Astrocyte (in vitro differentiated cells and primary cell): ENCODE data around the gene SLC1A1. TPM values are rescaled to one million over a fixed set of nuclear protein-coding genes. Genes with fewer than 3 reads are reported as not detected.

Experiments
- DNase-seq: peaks from one replicate; pipeline ENCODE4 v3.0.0-alpha.2; 2010; ENCODE audit warnings: low read depth
- FAIRE-seq: peaks from 2 replicates; lab custom pipeline; 2011; peaks lifted over from hg19 to GRCh38; lab: Jason Lieb, UNC
- H2AFZ ChIP-seq: 2 replicates; pipeline ENCODE4 v1.6.0; 2012; ENCODE audit warnings: low read depth, low read length, inconsistent platforms
- H3K27ac ChIP-seq: 2 replicates; pipeline ENCODE4 v1.5.1; 2011; ENCODE audit warnings: low read depth, low read length, inconsistent platforms
- H3K27me3 ChIP-seq: 2 replicates; pipeline ENCODE4 v1.6.0; 2011; ENCODE audit warnings: low read length, inconsistent platforms; ENCODE audit not compliant: insufficient read depth
- H3K36me3 ChIP-seq: 2 replicates; pipeline ENCODE4 v1.5.1; 2011; ENCODE audit warnings: low read length, inconsistent platforms; ENCODE audit not compliant: insufficient read depth
- H3K4me1 ChIP-seq: 2 replicates; pipeline ENCODE4 v1.5.1; 2011; ENCODE audit warnings: low read length, inconsistent platforms; ENCODE audit not compliant: insufficient read depth
- H3K4me2 ChIP-seq: 2 replicates; pipeline ENCODE4 v1.6.0; 2012; ENCODE audit warnings: low read length, inconsistent platforms
- H3K4me3 ChIP-seq: 2 replicates; pipeline ENCODE4 v1.5.1; 2011; ENCODE audit warnings: low read depth, mild to moderate bottlenecking, low read length, inconsistent platforms; ENCODE audit not compliant: insufficient read depth
- H3K79me2 ChIP-seq: 2 replicates; pipeline ENCODE4 v1.6.0; 2012; ENCODE audit warnings: mild to moderate bottlenecking, low read length, inconsistent platforms; ENCODE audit not compliant: insufficient read depth
- H3K9ac ChIP-seq: 2 replicates; pipeline ENCODE4 v1.6.0; 2012; ENCODE audit warnings: mild to moderate bottlenecking, low read length, inconsistent platforms
- H3K9me3 ChIP-seq: 2 replicates; pipeline ENCODE4 v1.5.1; 2012; ENCODE audit warnings: low read depth, mild to moderate bottlenecking, low read length, inconsistent platforms; ENCODE audit not compliant: insufficient read depth
- H4K20me1 ChIP-seq: 2 replicates; pipeline ENCODE4 v1.6.0; 2012; ENCODE audit warnings: low read length, inconsistent platforms; ENCODE audit not compliant: insufficient read depth
- H3K27ac Mint-ChIP-seq: one replicate; pipeline ENCODE4 v1.8.0; 2021; ENCODE audit warnings: mild to moderate bottlenecking, mixed read lengths; ENCODE audit not compliant: unreplicated experiment
- H3K27me3 Mint-ChIP-seq: one replicate; pipeline ENCODE4 v1.8.0; 2021; ENCODE audit warnings: low read depth, mixed read lengths; ENCODE audit not compliant: unreplicated experiment
- H3K36me3 Mint-ChIP-seq: one replicate; pipeline ENCODE4 v1.8.0; 2021; ENCODE audit warnings: low read depth, mixed read lengths; ENCODE audit not compliant: unreplicated experiment
- H3K4me1 Mint-ChIP-seq: one replicate; pipeline ENCODE4 v1.8.0; 2021; ENCODE audit warnings: low read depth, mixed read lengths; ENCODE audit not compliant: unreplicated experiment
- H3K4me3 Mint-ChIP-seq: one replicate; pipeline ENCODE4 v1.8.0; 2021; ENCODE audit warnings: mild to moderate bottlenecking, moderate library complexity, mixed read lengths; ENCODE audit not compliant: unreplicated experiment
- H3K9me3 Mint-ChIP-seq: one replicate; pipeline ENCODE4 v1.8.0; 2021; ENCODE audit warnings: mild to moderate bottlenecking, mixed read lengths; ENCODE audit not compliant: unreplicated experiment
- EZH2 ChIP-seq: IDR thresholded peaks from 2 replicates; pipeline ENCODE4 v1.6.1; 2012; ENCODE audit warnings: mild to moderate bottlenecking, low read length, inconsistent platforms; ENCODE audit not compliant: insufficient read depth
- total RNA-seq: library from RNA; stranded (reverse); gene quantifications from 2 replicates; pipeline ENCODE4 v1.2.1, GENCODE V29; 2021
- TF ChIP-seq, protein P1 (sequence below): IDR thresholded peaks from 2 replicates; pipeline ENCODE4 v1.5.1; 2011; ENCODE audit warnings: low read depth, mild to moderate bottlenecking, inconsistent platforms, low read length, moderate library complexity; ENCODE audit not compliant: insufficient read depth

SLC1A1 gene
- total RNA-seq, 1 donor from 2014 or later, result 6.7 TPM

DNA sequence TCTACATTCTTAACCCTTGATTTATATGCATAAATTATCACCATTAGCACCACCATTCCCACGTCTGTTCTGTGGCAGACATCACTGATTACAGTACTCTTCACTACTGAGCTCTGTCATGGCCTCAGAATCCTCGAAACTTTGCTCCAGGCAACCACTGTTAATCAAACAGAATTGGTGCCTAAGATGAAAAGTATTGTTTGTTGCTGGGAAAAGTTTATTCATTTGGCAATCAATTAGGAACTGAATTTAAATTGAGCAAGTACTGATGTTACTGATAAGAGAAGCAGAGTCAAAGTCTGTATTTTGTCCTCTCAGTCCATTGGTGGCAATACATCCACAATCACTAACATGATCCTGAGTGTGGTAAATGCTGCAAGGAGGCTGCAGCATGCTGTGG lies 12.8 kb downstream of the SLC1A1 start:
- Mint-ChIP-seq H3K27ac (no peak overlapping the region), H3K4me1 (peaks cover 12% of the 10 kb centered on the region), H3K27me3 (no peaks in the 10 kb centered on the region), H3K36me3 (no peaks in the 10 kb centered on the region), H3K4me3 (no peak overlapping the region), H3K9me3 (no peaks in the 10 kb centered on the region)
- no peaks in the 10 kb centered on the region for H3K9me3 ChIP-seq
- H3K4me3 ChIP-seq, result no peak overlapping the region
- no peaks in the 10 kb centered on the region for H3K79me2 ChIP-seq
- no peak overlapping the region for H3K4me2 ChIP-seq
- H4K20me1 ChIP-seq, result no peaks in the 10 kb centered on the region
- no peaks in the 10 kb centered on the region for H3K36me3 ChIP-seq
- H2AFZ ChIP-seq, result no peak overlapping the region
- H3K27ac ChIP-seq, result no peak overlapping the region
- peaks cover 4% of the 10 kb centered on the region for H3K4me1 ChIP-seq
- no peak overlapping the region for H3K9ac ChIP-seq
- FAIRE-seq, result no peak
- DNase-seq, result no peak
- H3K27me3 ChIP-seq, result no peaks in the 10 kb centered on the region
- no peak for TF ChIP-seq EZH2
- TF ChIP-seq, protein P1, sequence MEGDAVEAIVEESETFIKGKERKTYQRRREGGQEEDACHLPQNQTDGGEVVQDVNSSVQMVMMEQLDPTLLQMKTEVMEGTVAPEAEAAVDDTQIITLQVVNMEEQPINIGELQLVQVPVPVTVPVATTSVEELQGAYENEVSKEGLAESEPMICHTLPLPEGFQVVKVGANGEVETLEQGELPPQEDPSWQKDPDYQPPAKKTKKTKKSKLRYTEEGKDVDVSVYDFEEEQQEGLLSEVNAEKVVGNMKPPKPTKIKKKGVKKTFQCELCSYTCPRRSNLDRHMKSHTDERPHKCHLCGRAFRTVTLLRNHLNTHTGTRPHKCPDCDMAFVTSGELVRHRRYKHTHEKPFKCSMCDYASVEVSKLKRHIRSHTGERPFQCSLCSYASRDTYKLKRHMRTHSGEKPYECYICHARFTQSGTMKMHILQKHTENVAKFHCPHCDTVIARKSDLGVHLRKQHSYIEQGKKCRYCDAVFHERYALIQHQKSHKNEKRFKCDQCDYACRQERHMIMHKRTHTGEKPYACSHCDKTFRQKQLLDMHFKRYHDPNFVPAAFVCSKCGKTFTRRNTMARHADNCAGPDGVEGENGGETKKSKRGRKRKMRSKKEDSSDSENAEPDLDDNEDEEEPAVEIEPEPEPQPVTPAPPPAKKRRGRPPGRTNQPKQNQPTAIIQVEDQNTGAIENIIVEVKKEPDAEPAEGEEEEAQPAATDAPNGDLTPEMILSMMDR, result no peak

DNA sequence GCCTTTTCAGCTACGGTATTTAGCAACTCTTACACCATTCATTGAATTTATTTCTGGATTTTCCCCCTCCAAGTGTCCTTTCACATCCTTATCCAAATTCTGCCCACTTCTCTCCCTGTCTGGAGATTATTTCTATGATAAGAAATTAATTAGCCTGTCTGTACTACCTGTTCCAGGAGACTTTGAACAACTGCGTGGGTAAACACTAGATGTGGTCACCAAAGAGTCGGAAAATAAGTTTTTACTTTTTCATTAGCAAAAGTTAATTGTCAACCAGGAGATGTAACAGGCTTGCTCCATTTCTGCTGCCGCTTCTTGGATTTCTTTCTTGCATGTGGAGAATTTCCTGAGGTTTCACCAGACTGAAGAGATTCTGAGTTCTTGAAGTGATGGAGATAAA lies 14.0 kb downstream of the SLC1A1 start:
- no peak overlapping the region for H3K4me3 ChIP-seq
- Mint-ChIP-seq H3K4me3 (no peak overlapping the region), H3K4me1 (peaks cover 24% of the 10 kb centered on the region), H3K27me3 (no peaks in the 10 kb centered on the region), H3K9me3 (no peaks in the 10 kb centered on the region), H3K27ac (no peak overlapping the region), H3K36me3 (no peaks in the 10 kb centered on the region)
- H4K20me1 ChIP-seq, result no peaks in the 10 kb centered on the region
- no peak overlapping the region for H3K27ac ChIP-seq
- H3K9me3 ChIP-seq, result no peaks in the 10 kb centered on the region
- H3K4me2 ChIP-seq, result no peak overlapping the region
- no peak overlapping the region for H2AFZ ChIP-seq
- no peak overlapping the region for H3K9ac ChIP-seq
- TF ChIP-seq, protein P1, result no peak
- no peak for TF ChIP-seq EZH2
- no peaks in the 10 kb centered on the region for H3K79me2 ChIP-seq
- H3K36me3 ChIP-seq, result no peaks in the 10 kb centered on the region
- peaks cover 14% of the 10 kb centered on the region for H3K4me1 ChIP-seq
- H3K27me3 ChIP-seq, result no peaks in the 10 kb centered on the region
- DNase-seq (no peak), FAIRE-seq (no peak)

DNA sequence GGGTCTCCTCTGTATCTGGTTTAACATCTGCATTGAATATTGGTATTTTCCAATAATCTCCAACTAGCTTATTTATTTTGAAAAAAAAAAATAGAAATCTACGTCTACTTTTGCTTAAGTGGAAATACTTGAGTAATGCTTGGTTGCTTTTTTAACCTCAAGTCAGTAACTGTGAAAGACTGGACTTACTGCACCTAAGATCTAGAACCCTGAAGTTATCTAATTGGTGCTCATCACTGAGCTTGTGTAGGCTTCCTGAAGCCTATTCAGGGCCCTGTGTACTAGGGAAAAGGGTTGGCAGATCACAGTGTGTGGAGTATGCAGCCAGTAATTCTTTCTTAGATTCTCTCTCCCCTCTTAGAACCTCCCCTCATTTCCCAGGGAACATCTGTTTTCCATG lies 16.2 kb downstream of the SLC1A1 start:
- FAIRE-seq, result no peak
- no peak overlapping the region for H3K27ac ChIP-seq
- no peak overlapping the region for H3K4me2 ChIP-seq
- H4K20me1 ChIP-seq, result no peaks in the 10 kb centered on the region
- H3K4me3 ChIP-seq, result no peak overlapping the region
- Mint-ChIP-seq H3K27me3 (no peaks in the 10 kb centered on the region), H3K27ac (no peak overlapping the region), H3K4me3 (no peak overlapping the region), H3K36me3 (no peaks in the 10 kb centered on the region), H3K4me1 (peaks cover 27% of the 10 kb centered on the region), H3K9me3 (no peaks in the 10 kb centered on the region)
- no peak overlapping the region for H2AFZ ChIP-seq
- no peaks in the 10 kb centered on the region for H3K36me3 ChIP-seq
- peaks cover 18% of the 10 kb centered on the region for H3K4me1 ChIP-seq
- H3K79me2 ChIP-seq, result no peaks in the 10 kb centered on the region
- H3K27me3 ChIP-seq, result no peaks in the 10 kb centered on the region
- no peaks in the 10 kb centered on the region for H3K9me3 ChIP-seq
- no peak for DNase-seq
- no peak overlapping the region for H3K9ac ChIP-seq
- TF ChIP-seq, protein P1, result no peak
- no peak for TF ChIP-seq EZH2
